Measurements from ENCODE around the gene C1orf159. TPM values are rescaled to one million over a fixed set of nuclear protein-coding genes. Genes with fewer than 3 reads are reported as not detected.

Gene C1orf159
- total and polyA plus RNA-seq, 9 of the 15 experiments (the other 6 are each of a cell fraction or from before 2014, with no cell fraction given) = 0.28 to 54.9 (median 10.6) TPM

DNA sequence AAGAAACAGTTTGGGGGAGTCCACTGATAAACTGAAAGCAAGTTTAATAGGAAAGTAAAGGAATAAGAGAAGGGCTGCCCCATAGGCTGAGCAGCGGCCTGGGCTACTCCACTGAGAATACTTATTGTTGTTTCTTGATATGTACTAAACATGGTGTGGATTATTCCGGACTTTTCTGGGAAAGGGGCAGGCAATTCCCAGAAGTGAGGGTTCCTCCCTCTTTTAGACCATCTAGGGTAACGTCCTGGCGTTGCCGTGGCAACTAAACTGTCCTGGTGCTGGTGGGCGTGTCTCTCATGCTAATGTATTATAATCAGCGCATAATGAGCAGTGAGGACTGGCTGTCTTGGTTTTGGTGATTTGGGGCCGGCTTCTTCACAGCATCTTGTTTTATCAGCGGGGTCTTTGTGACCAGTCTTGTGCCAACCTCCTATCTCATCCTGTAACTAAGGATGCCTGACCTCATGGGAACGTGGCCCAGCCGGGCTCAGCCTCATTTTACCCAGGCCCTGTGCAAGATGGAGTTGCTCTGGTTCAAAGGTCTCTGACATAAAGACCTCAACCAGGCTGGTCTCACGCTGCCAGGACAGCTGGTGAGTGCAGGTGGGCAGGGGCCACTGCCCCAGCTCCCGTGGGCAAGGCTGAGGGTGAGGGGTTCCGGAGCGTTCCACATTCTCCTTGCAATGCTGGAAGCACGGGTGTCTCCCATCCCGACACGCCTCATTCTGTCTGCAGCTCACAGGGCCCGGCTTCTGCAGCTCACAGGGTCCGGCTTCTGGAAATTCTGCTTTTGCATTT lies 19.6 kb upstream of the C1orf159 start (continued):
- TF ChIP-seq ZBTB43 (CRISPR knock-in tag; IDR thresholded peaks at IDR 0.05) (no peak), STAT5A (IDR thresholded peaks at IDR 0.05; ENCODE audit: borderline replicate concordance, low read length) (peak; percentile 93), STAG1 (CRISPR knock-in tag; IDR thresholded peaks at IDR 0.05; ENCODE audit: borderline replicate concordance) (no peak), SNAPC5 (CRISPR knock-in tag; IDR thresholded peaks at IDR 0.05) (no peak), TCF3 (CRISPR knock-in tag; IDR thresholded peaks at IDR 0.05) (no peak), IRF9 (tag; IDR thresholded peaks at IDR 0.05) (peak; percentile 24; the same call in 1 of the 2 replicates), NR2C1 (IDR thresholded peaks at IDR 0.05) (no peak), NR2C1 (tag; IDR thresholded peaks at IDR 0.05) (peak; percentile 73), CBX8 (IDR thresholded peaks at IDR 0.05; ENCODE audit: borderline replicate concordance, extremely low read depth, low read depth, low read length, poor library complexity, severe bottlenecking) (no peak), ZNF23 (CRISPR knock-in tag; IDR thresholded peaks at IDR 0.05) (no peak), ZNF444 (CRISPR knock-in tag; IDR thresholded peaks at IDR 0.05) (no peak), ARID1B (IDR thresholded peaks at IDR 0.05) (0 out of 2 replicates have a peak, but pooled peaks have one; percentile 19), PHTF2 (CRISPR knock-in tag; IDR thresholded peaks at IDR 0.05) (no peak), MED1 (CRISPR knock-in tag; IDR thresholded peaks at IDR 0.05; ENCODE audit: borderline replicate concordance) (no peak), FOXO4 (CRISPR knock-in tag; IDR thresholded peaks at IDR 0.05) (no peak), DPF2 (IDR thresholded peaks at IDR 0.05) (no peak), ZNF311 (CRISPR knock-in tag; IDR thresholded peaks at IDR 0.05) (no peak), SP2 (IDR thresholded peaks at IDR 0.05; ENCODE audit: extremely low read depth, low read depth, low read length, poor library complexity, severe bottlenecking) (no peak), ZNF766 (CRISPR knock-in tag; conservative IDR thresholded peaks at IDR 0.05) (peak; percentile 42; the same call in 1 of the 2 replicates), SRSF1 (IDR thresholded peaks at IDR 0.05; ENCODE audit: low read depth, low read length) (no peak), TAF9B (IDR thresholded peaks at IDR 0.05; ENCODE audit: partially characterized antibody) (no peak), ZNF586 (CRISPR knock-in tag; conservative IDR thresholded peaks at IDR 0.05) (no peak)
- TF ChIP-seq, protein P1, sequence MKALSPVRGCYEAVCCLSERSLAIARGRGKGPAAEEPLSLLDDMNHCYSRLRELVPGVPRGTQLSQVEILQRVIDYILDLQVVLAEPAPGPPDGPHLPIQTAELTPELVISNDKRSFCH (CRISPR knock-in tag; IDR thresholded peaks at IDR 0.05) = no peak
- TF ChIP-seq, protein P1 (tag; IDR thresholded peaks at IDR 0.05) = peak; percentile 87
